MM.1S (cell line): ENCODE data around the gene EML6.

Source experiments
- DNase-seq: peaks from one replicate; pipeline ENCODE4 v3.0.0-alpha.2; 2015
- H2AFZ ChIP-seq: fragments of 300-600 bp; sonication (generic); 2 replicates; pipeline ENCODE4 v1.6.0; 2016; ENCODE audit warnings: antibody characterized with exemption, low read length
- H3F3A ChIP-seq: fragments of 300-600 bp; sonication (generic); 2 replicates; pipeline ENCODE4 v1.6.1; 2016; ENCODE audit warnings: mild to moderate bottlenecking, antibody characterized with exemption, low read length, moderate library complexity, mixed read lengths; ENCODE audit not compliant: insufficient read depth
- H3K27ac ChIP-seq: fragments of 300-600 bp; sonication (generic); 2 replicates; pipeline ENCODE4 v1.5.1; 2016; ENCODE audit warnings: mild to moderate bottlenecking, low read length
- H3K27me3 ChIP-seq: fragments of 300-600 bp; sonication (generic); replicated peaks from 2 replicates; pipeline ENCODE4 v1.6.0; 2016; ENCODE audit warnings: low read length; ENCODE audit not compliant: insufficient read depth
- H3K36me3 ChIP-seq: fragments of 300-600 bp; sonication (generic); replicated peaks from 2 replicates; pipeline ENCODE4 v1.6.1; 2016; ENCODE audit warnings: mild to moderate bottlenecking, low read length, mixed read lengths; ENCODE audit not compliant: insufficient read depth
- H3K4me1 ChIP-seq: fragments of 300-600 bp; sonication (generic); 2 replicates; pipeline ENCODE4 v1.6.1; 2016; ENCODE audit warnings: low read length, mixed read lengths
- H3K4me2 ChIP-seq: fragments of 300-600 bp; sonication (generic); 2 replicates; pipeline ENCODE4 v1.6.0; 2016; ENCODE audit warnings: low read depth, low read length
- H3K4me3 ChIP-seq: fragments of 300-600 bp; sonication (generic); 2 replicates; pipeline ENCODE4 v1.5.1; 2016; ENCODE audit warnings: low read length, mixed read lengths
- H3K79me2 ChIP-seq: fragments of 300-600 bp; sonication (generic); 2 replicates; pipeline ENCODE4 v1.6.1; 2016; ENCODE audit warnings: mixed run types, low read length, mixed read lengths
- H3K9ac ChIP-seq: fragments of 300-600 bp; sonication (generic); 2 replicates; pipeline ENCODE4 v1.6.1; 2016; ENCODE audit warnings: low read length, mixed read lengths
- H3K9me2 ChIP-seq: fragments of 300-600 bp; sonication (generic); replicated peaks from 2 replicates; pipeline ENCODE4 v1.6.1; 2016; ENCODE audit warnings: mild to moderate bottlenecking, low read length, mixed read lengths; ENCODE audit not compliant: insufficient read depth
- H3K9me3 ChIP-seq: fragments of 300-600 bp; sonication (generic); replicated peaks from 2 replicates; pipeline ENCODE4 v1.6.1; 2016; ENCODE audit warnings: mild to moderate bottlenecking, low read length, mixed read lengths; ENCODE audit not compliant: insufficient read depth
- H4K20me1 ChIP-seq: fragments of 300-600 bp; sonication (generic); 2 replicates; pipeline ENCODE4 v1.6.1; 2016; ENCODE audit warnings: mild to moderate bottlenecking, low read length, moderate library complexity, mixed read lengths; ENCODE audit not compliant: insufficient read depth
- CTCF ChIP-seq: fragments of 300-600 bp; sonication (generic); IDR thresholded peaks from 2 replicates; pipeline ENCODE4 v1.5.1; 2016; ENCODE audit warnings: antibody characterized with exemption, low read length, mixed read lengths
- EZH2 ChIP-seq: fragments of 300-600 bp; sonication (generic); optimal IDR thresholded peaks from 2 replicates; pipeline ENCODE3; 2017; ENCODE audit warnings: low read depth, mild to moderate bottlenecking, antibody characterized with exemption, low read length, mixed read lengths
- EZH2phosphoT487 ChIP-seq: fragments of 300-600 bp; sonication (generic); IDR thresholded peaks from 2 replicates; pipeline ENCODE4 v1.6.1; 2018; ENCODE audit warnings: antibody characterized with exemption, low read length

Gene EML6

GRCh38 chr2:54768772-54769428 is 45.4 kb downstream of the EML6 start:
- Histone ChIP-seq H3K9me3 (no peaks in the 10 kb centered on the region), H3K9ac (no peak overlapping the region), H3K36me3 (no peaks in the 10 kb centered on the region), H4K20me1 (no peaks in the 10 kb centered on the region), H3K27ac (no peak overlapping the region), H3F3A (peaks cover 4% of the 10 kb centered on the region; the same call in 1 of the 2 replicates), H3K4me3 (no peak overlapping the region), H3K9me2 (no peaks in the 10 kb centered on the region), H2AFZ (no peak overlapping the region), H3K79me2 (no peaks in the 10 kb centered on the region), H3K4me2 (no peak overlapping the region), H3K27me3 (no peaks in the 10 kb centered on the region), H3K4me1 (peaks cover 17% of the 10 kb centered on the region)
- no peak for TF ChIP-seq EZH2phosphoT487
- TF ChIP-seq EZH2: no peak
- no peak for TF ChIP-seq CTCF
- no peak for DNase-seq

GRCh38 chr2:54770211-54770610 is 46.7 kb downstream of the EML6 start:
- H3K27me3 ChIP-seq: no peaks in the 10 kb centered on the region
- no peak for DNase-seq
- H3K36me3 ChIP-seq: no peaks in the 10 kb centered on the region
- H3K9me2 ChIP-seq: no peaks in the 10 kb centered on the region
- no peaks in the 10 kb centered on the region for H4K20me1 ChIP-seq
- TF ChIP-seq CTCF (no peak), EZH2 (no peak), EZH2phosphoT487 (no peak)
- no peak overlapping the region for H2AFZ ChIP-seq
- H3K9me3 ChIP-seq: no peaks in the 10 kb centered on the region
- H3K79me2 ChIP-seq: no peaks in the 10 kb centered on the region
- H3F3A ChIP-seq: peaks cover 4% of the 10 kb centered on the region; the same call in 1 of the 2 replicates
- peaks cover 17% of the 10 kb centered on the region for H3K4me1 ChIP-seq
- no peak overlapping the region for H3K27ac ChIP-seq
- no peak overlapping the region for H3K4me3 ChIP-seq
- no peak overlapping the region for H3K4me2 ChIP-seq
- no peak overlapping the region for H3K9ac ChIP-seq

- H3K9ac ChIP-seq: no peak overlapping the region
- H2AFZ ChIP-seq: no peak overlapping the region
- H3K79me2 ChIP-seq: no peaks in the 10 kb centered on the region
- no peaks in the 10 kb centered on the region for H3K9me3 ChIP-seq
- H3F3A ChIP-seq: peaks cover 4% of the 10 kb centered on the region; the same call in 1 of the 2 replicates
- no peaks in the 10 kb centered on the region for H3K36me3 ChIP-seq
- DNase-seq: no peak
- no peaks in the 10 kb centered on the region for H3K9me2 ChIP-seq
- no peak overlapping the region for H3K27ac ChIP-seq
- TF ChIP-seq CTCF: no peak
- no peak for TF ChIP-seq EZH2phosphoT487
- no peak for TF ChIP-seq EZH2
- H3K27me3 ChIP-seq: no peaks in the 10 kb centered on the region
- H3K4me1 ChIP-seq: peaks cover 17% of the 10 kb centered on the region
- no peak overlapping the region for H3K4me2 ChIP-seq
- no peak overlapping the region for H3K4me3 ChIP-seq
- H4K20me1 ChIP-seq: no peaks in the 10 kb centered on the region
Observed at GRCh38 chr2:54770676-54771075, 47.2 kb downstream of the EML6 start.
